GM23338 (cell line): ENCODE data around the gene EYS. TPM values are rescaled to one million over a fixed set of nuclear protein-coding genes. Genes with fewer than 3 reads are reported as not detected.
"Not testable (repeated sequence)": the region's sequence is repeated elsewhere in the genome, so short reads cannot be mapped to it uniquely, and the experiment has no call there.

Experiments
- ATAC-seq: fragments of 200-7000 bp; cut with Tn5 transposase; 3 replicates; pipeline ENCODE4 v1.9.1; 2020
- DNase-seq: peaks from one replicate; pipeline ENCODE4 v3.0.0-alpha.2; 2015; ENCODE audit warnings: low spot score
- H2AFZ ChIP-seq: fragments of 200-600 bp; sonication (generic); 2 replicates; pipeline ENCODE4 v1.8.0; 2016; ENCODE audit warnings: antibody characterized with exemption, mild to moderate bottlenecking, moderate library complexity
- H3F3A ChIP-seq: fragments of 200-600 bp; sonication (generic); replicated peaks from 2 replicates; pipeline ENCODE4 v1.8.0; 2017; ENCODE audit warnings: antibody characterized with exemption, mixed run types, low read depth
- H3K27ac ChIP-seq: fragments of 200-600 bp; sonication (generic); 2 replicates; pipeline ENCODE4 v1.6.1; 2016; ENCODE audit warnings: low read depth
- H3K27me3 ChIP-seq: fragments of 200-600 bp; sonication (generic); 2 replicates; pipeline ENCODE4 v1.8.0; 2016; ENCODE audit warnings: mild to moderate bottlenecking, mixed run types, moderate library complexity; ENCODE audit not compliant: insufficient read depth
- H3K36me3 ChIP-seq: fragments of 200-600 bp; sonication (generic); 2 replicates; pipeline ENCODE4 v1.8.0; 2016; ENCODE audit warnings: mild to moderate bottlenecking; ENCODE audit not compliant: insufficient read depth
- H3K4me1 ChIP-seq: fragments of 200-600 bp; sonication (generic); 2 replicates; pipeline ENCODE4 v1.8.0; 2016; ENCODE audit warnings: mild to moderate bottlenecking, moderate library complexity; ENCODE audit not compliant: insufficient read depth
- H3K4me2 ChIP-seq: fragments of 200-600 bp; sonication (generic); 2 replicates; pipeline ENCODE4 v1.7.1; 2017; ENCODE audit warnings: mixed run types
- H3K4me3 ChIP-seq: fragments of 200-600 bp; sonication (generic); 2 replicates; pipeline ENCODE4 v1.6.1; 2016; ENCODE audit warnings: mixed run types
- H3K79me2 ChIP-seq: fragments of 200-600 bp; sonication (generic); replicated peaks from 2 replicates; pipeline ENCODE4 v1.8.0; 2017; ENCODE audit warnings: mild to moderate bottlenecking; ENCODE audit not compliant: insufficient read depth
- H3K9me2 ChIP-seq: fragments of 200-600 bp; sonication (generic); 2 replicates; pipeline ENCODE4 v1.8.0; 2017; ENCODE audit not compliant: insufficient read depth
- H4K20me1 ChIP-seq: fragments of 200-600 bp; sonication (generic); replicated peaks from 2 replicates; pipeline ENCODE4 v1.8.0; 2017; ENCODE audit warnings: mild to moderate bottlenecking; ENCODE audit not compliant: insufficient read depth
- H3K27ac Mint-ChIP-seq: 2 replicates; pipeline ENCODE4 v1.8.0; 2020; ENCODE audit warnings: inconsistent platforms, mild to moderate bottlenecking, moderate library complexity, mixed read lengths
- H3K27me3 Mint-ChIP-seq: 3 replicates; pipeline ENCODE4 v1.8.0; 2022; ENCODE audit warnings: low read depth, mild to moderate bottlenecking, moderate library complexity, mixed read lengths, inconsistent platforms; ENCODE audit not compliant: insufficient read depth, poor library complexity
- H3K36me3 Mint-ChIP-seq: 3 replicates; pipeline ENCODE4 v1.8.0; 2021; ENCODE audit warnings: low read depth, mild to moderate bottlenecking, inconsistent platforms, moderate library complexity, mixed read lengths
- H3K4me1 Mint-ChIP-seq: 3 replicates; pipeline ENCODE4 v1.8.0; 2020; ENCODE audit warnings: mild to moderate bottlenecking, inconsistent platforms, mixed read lengths
- H3K4me3 Mint-ChIP-seq: 3 replicates; pipeline ENCODE4 v1.8.0; 2021; ENCODE audit warnings: moderate library complexity, mild to moderate bottlenecking, inconsistent platforms, mixed read lengths
- H3K9me3 Mint-ChIP-seq: 3 replicates; pipeline ENCODE4 v1.8.0; 2020; ENCODE audit warnings: moderate library complexity, mild to moderate bottlenecking, inconsistent platforms, mixed read lengths
- CREB1 ChIP-seq: fragments of 250-450 bp; sonication (Bioruptor Pico); IDR thresholded peaks from 2 replicates; pipeline ENCODE4 v1.5.0; 2020; ENCODE audit warnings: low read depth, mild to moderate bottlenecking, moderate library complexity
- NANOG ChIP-seq: IDR thresholded peaks from 2 replicates; pipeline ENCODE4 v1.6.1; 2016; ENCODE audit warnings: antibody characterized with exemption, borderline replicate concordance
- STAT1 ChIP-seq: IDR thresholded peaks from one replicate; pipeline ENCODE4 v1.6.1; 2016; ENCODE audit warnings: antibody characterized with exemption; ENCODE audit not compliant: unreplicated experiment
- polyA plus RNA-seq: library from polyadenylated mRNA; unstranded; fragments of >200 nt; fragmentation: Nextera tagmentation; extraction: Ambion mirVana; gene quantifications from 2 replicates; pipeline ENCODE4 v1.2.1, GENCODE V29; 2016
- total RNA-seq: library from RNA; depleted of rRNA; stranded (reverse); fragments of >200 nt; shearing (Covaris generic); gene quantifications from 2 replicates; pipeline ENCODE4 v1.2.3, GENCODE V29; 2014
- TF ChIP-seq, protein P1 (sequence below): fragments of 250-450 bp; sonication (Bioruptor Pico); IDR thresholded peaks from 2 replicates; pipeline ENCODE4 v1.5.0; 2020; ENCODE audit warnings: mild to moderate bottlenecking, moderate library complexity
- TF ChIP-seq, protein P2 (sequence below), 2 experiments: fragments of 200-600 bp in 1 of 2; sonication (generic) in 1 of 2; conservative IDR thresholded peaks; 2 replicates each; pipeline versions ENCODE4 v1.5.1 to v1.6.1; 2016 to 2017; ENCODE audit warnings: antibody characterized with exemption in 2 of 2, low read depth in 2 of 2, mild to moderate bottlenecking in 2 of 2, moderate library complexity in 1 of 2

Gene EYS
- total and polyA plus RNA-seq, 2 experiments from 2014 or later: 0.38 to 0.52 TPM

DNA sequence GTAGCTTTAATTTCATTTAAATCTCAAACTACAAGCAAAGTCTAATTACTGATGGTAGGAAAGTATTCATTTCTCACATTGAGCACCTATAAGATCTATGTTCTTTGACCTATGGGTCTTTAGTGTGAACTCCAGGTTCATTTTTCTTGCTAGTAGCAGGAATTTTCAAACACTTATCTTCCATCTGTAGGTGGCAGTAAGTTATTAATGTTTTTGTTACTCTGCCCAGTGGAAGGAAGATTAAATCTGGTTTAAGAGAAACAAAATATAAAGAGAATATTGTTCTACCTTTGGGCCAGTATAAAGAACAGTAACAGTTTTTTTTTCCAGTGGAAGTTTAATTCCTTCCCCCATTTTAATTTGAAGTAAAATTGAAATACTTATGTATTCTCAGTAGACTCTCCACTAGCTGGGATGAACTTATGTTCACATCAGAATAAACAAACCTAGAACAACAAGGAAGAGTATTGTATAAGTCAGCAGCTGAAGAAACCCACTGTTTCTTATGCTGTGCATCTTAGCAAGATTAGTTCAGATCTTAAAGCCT is 1743.2 kb downstream of the EYS start (continued):
- TF ChIP-seq, protein P1, sequence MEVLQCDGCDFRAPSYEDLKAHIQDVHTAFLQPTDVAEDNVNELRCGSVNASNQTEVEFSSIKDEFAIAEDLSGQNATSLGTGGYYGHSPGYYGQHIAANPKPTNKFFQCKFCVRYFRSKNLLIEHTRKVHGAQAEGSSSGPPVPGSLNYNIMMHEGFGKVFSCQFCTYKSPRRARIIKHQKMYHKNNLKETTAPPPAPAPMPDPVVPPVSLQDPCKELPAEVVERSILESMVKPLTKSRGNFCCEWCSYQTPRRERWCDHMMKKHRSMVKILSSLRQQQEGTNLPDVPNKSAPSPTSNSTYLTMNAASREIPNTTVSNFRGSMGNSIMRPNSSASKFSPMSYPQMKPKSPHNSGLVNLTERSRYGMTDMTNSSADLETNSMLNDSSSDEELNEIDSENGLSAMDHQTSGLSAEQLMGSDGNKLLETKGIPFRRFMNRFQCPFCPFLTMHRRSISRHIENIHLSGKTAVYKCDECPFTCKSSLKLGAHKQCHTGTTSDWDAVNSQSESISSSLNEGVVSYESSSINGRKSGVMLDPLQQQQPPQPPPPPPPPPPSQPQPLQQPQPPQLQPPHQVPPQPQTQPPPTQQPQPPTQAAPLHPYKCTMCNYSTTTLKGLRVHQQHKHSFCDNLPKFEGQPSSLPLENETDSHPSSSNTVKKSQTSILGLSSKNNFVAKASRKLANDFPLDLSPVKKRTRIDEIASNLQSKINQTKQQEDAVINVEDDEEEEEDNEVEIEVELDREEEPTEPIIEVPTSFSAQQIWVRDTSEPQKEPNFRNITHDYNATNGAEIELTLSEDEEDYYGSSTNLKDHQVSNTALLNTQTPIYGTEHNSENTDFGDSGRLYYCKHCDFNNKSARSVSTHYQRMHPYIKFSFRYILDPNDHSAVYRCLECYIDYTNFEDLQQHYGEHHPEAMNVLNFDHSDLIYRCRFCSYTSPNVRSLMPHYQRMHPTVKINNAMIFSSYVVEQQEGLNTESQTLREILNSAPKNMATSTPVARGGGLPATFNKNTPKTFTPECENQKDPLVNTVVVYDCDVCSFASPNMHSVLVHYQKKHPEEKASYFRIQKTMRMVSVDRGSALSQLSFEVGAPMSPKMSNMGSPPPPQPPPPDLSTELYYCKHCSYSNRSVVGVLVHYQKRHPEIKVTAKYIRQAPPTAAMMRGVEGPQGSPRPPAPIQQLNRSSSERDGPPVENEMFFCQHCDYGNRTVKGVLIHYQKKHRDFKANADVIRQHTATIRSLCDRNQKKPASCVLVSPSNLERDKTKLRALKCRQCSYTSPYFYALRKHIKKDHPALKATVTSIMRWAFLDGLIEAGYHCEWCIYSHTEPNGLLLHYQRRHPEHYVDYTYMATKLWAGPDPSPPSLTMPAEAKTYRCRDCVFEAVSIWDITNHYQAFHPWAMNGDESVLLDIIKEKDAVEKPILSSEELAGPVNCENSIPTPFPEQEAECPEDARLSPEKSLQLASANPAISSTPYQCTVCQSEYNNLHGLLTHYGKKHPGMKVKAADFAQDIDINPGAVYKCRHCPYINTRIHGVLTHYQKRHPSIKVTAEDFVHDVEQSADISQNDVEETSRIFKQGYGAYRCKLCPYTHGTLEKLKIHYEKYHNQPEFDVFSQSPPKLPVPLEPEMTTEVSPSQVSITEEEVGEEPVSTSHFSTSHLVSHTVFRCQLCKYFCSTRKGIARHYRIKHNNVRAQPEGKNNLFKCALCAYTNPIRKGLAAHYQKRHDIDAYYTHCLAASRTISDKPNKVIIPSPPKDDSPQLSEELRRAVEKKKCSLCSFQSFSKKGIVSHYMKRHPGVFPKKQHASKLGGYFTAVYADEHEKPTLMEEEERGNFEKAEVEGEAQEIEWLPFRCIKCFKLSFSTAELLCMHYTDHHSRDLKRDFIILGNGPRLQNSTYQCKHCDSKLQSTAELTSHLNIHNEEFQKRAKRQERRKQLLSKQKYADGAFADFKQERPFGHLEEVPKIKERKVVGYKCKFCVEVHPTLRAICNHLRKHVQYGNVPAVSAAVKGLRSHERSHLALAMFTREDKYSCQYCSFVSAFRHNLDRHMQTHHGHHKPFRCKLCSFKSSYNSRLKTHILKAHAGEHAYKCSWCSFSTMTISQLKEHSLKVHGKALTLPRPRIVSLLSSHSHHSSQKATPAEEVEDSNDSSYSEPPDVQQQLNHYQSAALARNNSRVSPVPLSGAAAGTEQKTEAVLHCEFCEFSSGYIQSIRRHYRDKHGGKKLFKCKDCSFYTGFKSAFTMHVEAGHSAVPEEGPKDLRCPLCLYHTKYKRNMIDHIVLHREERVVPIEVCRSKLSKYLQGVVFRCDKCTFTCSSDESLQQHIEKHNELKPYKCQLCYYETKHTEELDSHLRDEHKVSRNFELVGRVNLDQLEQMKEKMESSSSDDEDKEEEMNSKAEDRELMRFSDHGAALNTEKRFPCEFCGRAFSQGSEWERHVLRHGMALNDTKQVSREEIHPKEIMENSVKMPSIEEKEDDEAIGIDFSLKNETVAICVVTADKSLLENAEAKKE (CRISPR knock-in tag): no peak
- TF ChIP-seq STAT1 (no peak), CREB1 (CRISPR knock-in tag) (no peak), NANOG (no peak)
- TF ChIP-seq, protein P2, sequence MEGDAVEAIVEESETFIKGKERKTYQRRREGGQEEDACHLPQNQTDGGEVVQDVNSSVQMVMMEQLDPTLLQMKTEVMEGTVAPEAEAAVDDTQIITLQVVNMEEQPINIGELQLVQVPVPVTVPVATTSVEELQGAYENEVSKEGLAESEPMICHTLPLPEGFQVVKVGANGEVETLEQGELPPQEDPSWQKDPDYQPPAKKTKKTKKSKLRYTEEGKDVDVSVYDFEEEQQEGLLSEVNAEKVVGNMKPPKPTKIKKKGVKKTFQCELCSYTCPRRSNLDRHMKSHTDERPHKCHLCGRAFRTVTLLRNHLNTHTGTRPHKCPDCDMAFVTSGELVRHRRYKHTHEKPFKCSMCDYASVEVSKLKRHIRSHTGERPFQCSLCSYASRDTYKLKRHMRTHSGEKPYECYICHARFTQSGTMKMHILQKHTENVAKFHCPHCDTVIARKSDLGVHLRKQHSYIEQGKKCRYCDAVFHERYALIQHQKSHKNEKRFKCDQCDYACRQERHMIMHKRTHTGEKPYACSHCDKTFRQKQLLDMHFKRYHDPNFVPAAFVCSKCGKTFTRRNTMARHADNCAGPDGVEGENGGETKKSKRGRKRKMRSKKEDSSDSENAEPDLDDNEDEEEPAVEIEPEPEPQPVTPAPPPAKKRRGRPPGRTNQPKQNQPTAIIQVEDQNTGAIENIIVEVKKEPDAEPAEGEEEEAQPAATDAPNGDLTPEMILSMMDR (conservative IDR thresholded peaks at IDR 0.05; ENCODE audit: low read depth in 2 of 2): no peak

- not testable (repeated sequence) for H2AFZ ChIP-seq, H3K4me1 ChIP-seq, H3K9me3 Mint-ChIP-seq, H4K20me1 ChIP-seq, H3K27me3 ChIP-seq, H3K36me3 Mint-ChIP-seq, H3K9me2 ChIP-seq, H3K27ac ChIP-seq, DNase-seq, ATAC-seq, H3K4me3 ChIP-seq, H3K36me3 ChIP-seq, H3K27ac Mint-ChIP-seq, H3F3A ChIP-seq, H3K79me2 ChIP-seq, H3K27me3 Mint-ChIP-seq, H3K4me1 Mint-ChIP-seq, H3K4me2 ChIP-seq, H3K4me3 Mint-ChIP-seq
Measured at GRCh38 chr6:63953336-63954021, 1753.5 kb downstream of the EYS start.
